Gastroesophageal sphincter (tissue), 3 donors: Measurements from ENCODE around the gene PLCH2.

ENCODE experiments used
- POLR2AphosphoS5 ChIP-seq: sonication (generic); formaldehyde crosslinking; IDR thresholded peaks from one replicate; pipeline ENCODE4 v1.6.1; 2017; ENCODE audit warnings: antibody characterized with exemption
- TF ChIP-seq, protein P1 (sequence below), 4 experiments: fragments of 200-600 bp in 2 of 4; fragments of 450-650 bp in 2 of 4; sonication (generic) in 1 of 4; IDR thresholded peaks; one replicate each; pipeline ENCODE4 v1.5.1; 2017 to 2019; ENCODE audit warnings: antibody characterized with exemption in 4 of 4, mild to moderate bottlenecking in 2 of 4, moderate library complexity in 2 of 4

DNA sequence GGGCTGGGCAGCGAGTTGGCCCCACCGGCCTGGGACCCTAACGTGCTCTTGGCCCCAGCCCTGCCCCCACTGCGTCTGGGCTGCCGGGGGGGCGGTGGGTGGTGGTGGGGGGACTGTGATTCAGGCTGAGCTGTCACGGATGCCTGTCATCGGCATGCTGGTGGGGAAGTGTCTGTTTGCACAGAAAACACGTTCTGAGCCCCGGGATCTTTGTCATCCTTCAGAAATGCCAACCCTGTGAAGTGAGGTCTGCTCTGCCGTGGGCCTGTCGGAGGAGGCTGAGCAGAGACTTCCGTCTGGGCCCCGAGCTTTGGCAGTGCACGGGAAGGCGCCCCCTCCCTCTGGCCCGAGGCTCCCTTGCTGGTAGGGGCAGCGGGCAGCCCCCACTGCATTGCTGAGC is 24.3 kb upstream of the PLCH2 start:
- TF ChIP-seq, protein P1, sequence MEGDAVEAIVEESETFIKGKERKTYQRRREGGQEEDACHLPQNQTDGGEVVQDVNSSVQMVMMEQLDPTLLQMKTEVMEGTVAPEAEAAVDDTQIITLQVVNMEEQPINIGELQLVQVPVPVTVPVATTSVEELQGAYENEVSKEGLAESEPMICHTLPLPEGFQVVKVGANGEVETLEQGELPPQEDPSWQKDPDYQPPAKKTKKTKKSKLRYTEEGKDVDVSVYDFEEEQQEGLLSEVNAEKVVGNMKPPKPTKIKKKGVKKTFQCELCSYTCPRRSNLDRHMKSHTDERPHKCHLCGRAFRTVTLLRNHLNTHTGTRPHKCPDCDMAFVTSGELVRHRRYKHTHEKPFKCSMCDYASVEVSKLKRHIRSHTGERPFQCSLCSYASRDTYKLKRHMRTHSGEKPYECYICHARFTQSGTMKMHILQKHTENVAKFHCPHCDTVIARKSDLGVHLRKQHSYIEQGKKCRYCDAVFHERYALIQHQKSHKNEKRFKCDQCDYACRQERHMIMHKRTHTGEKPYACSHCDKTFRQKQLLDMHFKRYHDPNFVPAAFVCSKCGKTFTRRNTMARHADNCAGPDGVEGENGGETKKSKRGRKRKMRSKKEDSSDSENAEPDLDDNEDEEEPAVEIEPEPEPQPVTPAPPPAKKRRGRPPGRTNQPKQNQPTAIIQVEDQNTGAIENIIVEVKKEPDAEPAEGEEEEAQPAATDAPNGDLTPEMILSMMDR (IDR thresholded peaks at IDR 0.05): no peak
- no peak for TF ChIP-seq POLR2AphosphoS5
